ENCODE results near the gene ACTR1A.
"Not testable (repeated sequence)": the region's sequence is repeated elsewhere in the genome, so short reads cannot be mapped to it uniquely, and the experiment has no call there.

The ACTR1A gene

GRCh38 chr10:102462512-102463054, 39.9 kb downstream of the ACTR1A start:
- POLR2A ChIA-PET, result interaction anchor here (0.5 to 0.6 kb wide), 2 partner anchors 24 to 432 kb away, joined by 4 to 9 read pairs; no protein-coding TSS in a partner anchor
- CTCF ChIA-PET, result interaction anchor here (1.4 to 5.0 kb wide), 11 partner anchors 11 to 232 kb away, joined by 3 to 46 read pairs (median 10); partner anchors contain the start of gene C10orf95
- no peak for DNase-seq (ENCODE audit: extremely low spot score)
- TF ChIP-seq CTCF (IDR thresholded peaks at IDR 0.05; ENCODE audit: control extremely low read depth, extremely low read depth, low read depth, missing control alignments), result no peak

- no peak for TF ChIP-seq CTCF (IDR thresholded peaks at IDR 0.05; ENCODE audit: control extremely low read depth, extremely low read depth, low read depth, missing control alignments)
- DNase-seq (ENCODE audit: extremely low spot score), result peak; percentile 100
- ChIA-PET POLR2A (interaction anchor here (1.0 to 1.3 kb wide), 2 partner anchors 11 to 29 kb away, joined by 6 to 9 read pairs; partner anchors contain the start of gene CUEDC2), CTCF (interaction anchor here (0.7 to 5.0 kb wide), 16 partner anchors 10 to 292 kb away, joined by 3 to 46 read pairs (median 6); partner anchors contain the start of genes ACTR1A and C10orf95)
Observed at GRCh38 chr10:102461187-102462054, 41.1 kb downstream of the ACTR1A start.

DNA sequence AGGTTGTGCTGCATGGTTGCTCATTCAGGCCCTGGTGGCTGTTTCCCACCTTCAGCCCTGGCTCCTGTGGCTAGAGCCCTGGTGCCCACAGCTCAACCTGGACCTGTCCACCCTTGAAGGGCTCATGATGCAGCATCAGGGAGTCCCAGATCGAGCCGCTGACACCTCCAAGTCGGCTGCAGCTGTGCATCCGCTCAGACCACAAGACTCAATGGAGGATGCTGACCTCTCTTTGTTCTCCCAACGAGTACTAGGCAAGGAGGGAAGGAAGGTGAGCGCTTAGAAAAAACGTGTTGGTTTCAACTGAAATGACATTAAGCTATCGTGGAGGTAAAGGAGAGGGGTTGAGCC, 41.7 kb downstream of the ACTR1A start:
- CTCF ChIA-PET, result interaction anchor here (0.9 to 5.0 kb wide), 11 partner anchors 9 to 292 kb away, joined by 3 to 46 read pairs (median 10); partner anchors contain the start of genes ACTR1A and C10orf95
- no peak for TF ChIP-seq CTCF (IDR thresholded peaks at IDR 0.05; ENCODE audit: control extremely low read depth, extremely low read depth, low read depth, missing control alignments)
- no peak for DNase-seq (ENCODE audit: extremely low spot score)
- POLR2A ChIA-PET, result interaction anchor here (1.3 kb wide), 1 partner anchor 10 kb away, joined by 9 read pairs; no protein-coding TSS in a partner anchor

- CTCF ChIA-PET, result interaction anchor here (1.7 kb wide), 1 partner anchor 125 kb away, joined by 5 read pairs; no protein-coding TSS in a partner anchor
- no peak for DNase-seq (ENCODE audit: extremely low spot score)
- TF ChIP-seq CTCF (IDR thresholded peaks at IDR 0.05; ENCODE audit: control extremely low read depth, extremely low read depth, low read depth, missing control alignments), result no peak
- POLR2A ChIA-PET, result no interaction called here
Observed at GRCh38 chr10:102458656-102459055, 43.9 kb downstream of the ACTR1A start.

GRCh38 chr10:102457591-102458150, 44.8 kb downstream of the ACTR1A start:
- CTCF ChIA-PET, result interaction anchor here (1.0 to 1.7 kb wide), 5 partner anchors 21 to 126 kb away, joined by 3 to 5 read pairs (median 3); no protein-coding TSS in a partner anchor
- POLR2A ChIA-PET, result no interaction called here
- no peak for TF ChIP-seq CTCF (IDR thresholded peaks at IDR 0.05; ENCODE audit: control extremely low read depth, extremely low read depth, low read depth, missing control alignments)
- DNase-seq (ENCODE audit: extremely low spot score), result no peak

- no peak for TF ChIP-seq CTCF (IDR thresholded peaks at IDR 0.05; ENCODE audit: control extremely low read depth, extremely low read depth, low read depth, missing control alignments)
- CTCF ChIA-PET, result interaction anchor here (0.6 to 1.2 kb wide), 2 partner anchors 18 to 57 kb away, joined by 3 read pairs; no protein-coding TSS in a partner anchor
- no peak for DNase-seq (ENCODE audit: extremely low spot score)
- POLR2A ChIA-PET, result no interaction called here
Observed at GRCh38 chr10:102455893-102456471, 46.5 kb downstream of the ACTR1A start.

GRCh38 chr10:102454662-102455487, 47.6 kb downstream of the ACTR1A start:
- POLR2A ChIA-PET; DNase-seq (ENCODE audit: extremely low spot score); CTCF ChIA-PET: not testable (repeated sequence)
